ENCODE measurements around the gene PDK3. TPM values are rescaled to one million over a fixed set of nuclear protein-coding genes. Genes with fewer than 3 reads are reported as not detected.
A peak's percentile ranks its signal among the peaks of the same experiment; 100 is the strongest.

Gene PDK3
- total and polyA plus RNA-seq, 7 experiments from 2014 or later: 17.4 to 44.1 (median 28.7) TPM

DNA sequence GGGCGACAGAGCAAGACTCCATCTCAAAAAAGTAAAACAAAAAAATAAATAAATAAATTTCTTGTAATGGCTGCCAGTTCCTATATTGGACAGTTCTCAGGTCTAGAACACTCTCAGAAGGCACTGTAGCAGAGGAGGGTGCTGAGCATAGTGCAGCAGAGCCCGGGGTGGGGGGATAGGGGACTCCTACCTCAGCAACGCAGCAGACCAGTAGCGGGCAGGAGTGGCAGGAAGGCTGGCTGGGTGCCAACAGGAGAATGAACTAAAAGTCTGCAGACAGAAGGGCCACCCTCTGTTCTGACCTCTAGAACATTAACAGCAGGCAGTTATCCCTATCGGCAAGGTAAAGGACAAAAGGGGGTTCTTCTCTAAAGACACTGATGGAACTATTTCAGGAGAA, 20.2 kb downstream of the PDK3 start:
- POLR2A ChIA-PET: interaction anchor here (0.9 to 1.3 kb wide), 2 partner anchors 8 to 29 kb away, joined by 3 to 5 read pairs; no protein-coding TSS in a partner anchor
- intact Hi-C loops (cut with micrococcal nuclease): no loop called here
- no peak overlapping the region for H3K4me3 ChIP-seq (ENCODE audit: low read length)
- DNase-seq: no peak
- peaks cover 10 to 18% of the 10 kb centered on the region in 2 donors for H3K4me1 ChIP-seq (ENCODE audit: control insufficient read depth in 2 of 2, insufficient read depth in 2 of 2, low read length in 2 of 2)
- Mint-ChIP-seq H3K4me1 (peaks cover 5 to 49% (median 33%) of the 10 kb centered on the region in 7 donors), H3K36me3 (peaks cover 0 to 16% (median 0%) of the 10 kb centered on the region in 5 donors), H3K4me3 (no peak overlapping the region), H3K27ac (peak overlapping the region in 1 of 9 donors; percentile 74), H3K9me3 (peaks cover 0 to 3% (median 0%) of the 10 kb centered on the region in 11 donors), H3K27me3 (no peaks in the 10 kb centered on the region)
- no peak overlapping the region for H3K27ac ChIP-seq (ENCODE audit: low read depth, low read length)
- H3K36me3 ChIP-seq (ENCODE audit: control insufficient read depth in 2 of 3, insufficient read depth in 3 of 3, low read length in 3 of 3): no peaks in the 10 kb centered on the region
- H3K9me3 ChIP-seq (ENCODE audit: control insufficient read depth in 2 of 3, low read length in 3 of 3): no peaks in the 10 kb centered on the region
- no peak for ATAC-seq
- H3K27me3 ChIP-seq (ENCODE audit: control insufficient read depth in 2 of 2, insufficient read depth in 2 of 2, low read length in 2 of 2): no peaks in the 10 kb centered on the region
- CTCF ChIA-PET: no interaction called here

DNA sequence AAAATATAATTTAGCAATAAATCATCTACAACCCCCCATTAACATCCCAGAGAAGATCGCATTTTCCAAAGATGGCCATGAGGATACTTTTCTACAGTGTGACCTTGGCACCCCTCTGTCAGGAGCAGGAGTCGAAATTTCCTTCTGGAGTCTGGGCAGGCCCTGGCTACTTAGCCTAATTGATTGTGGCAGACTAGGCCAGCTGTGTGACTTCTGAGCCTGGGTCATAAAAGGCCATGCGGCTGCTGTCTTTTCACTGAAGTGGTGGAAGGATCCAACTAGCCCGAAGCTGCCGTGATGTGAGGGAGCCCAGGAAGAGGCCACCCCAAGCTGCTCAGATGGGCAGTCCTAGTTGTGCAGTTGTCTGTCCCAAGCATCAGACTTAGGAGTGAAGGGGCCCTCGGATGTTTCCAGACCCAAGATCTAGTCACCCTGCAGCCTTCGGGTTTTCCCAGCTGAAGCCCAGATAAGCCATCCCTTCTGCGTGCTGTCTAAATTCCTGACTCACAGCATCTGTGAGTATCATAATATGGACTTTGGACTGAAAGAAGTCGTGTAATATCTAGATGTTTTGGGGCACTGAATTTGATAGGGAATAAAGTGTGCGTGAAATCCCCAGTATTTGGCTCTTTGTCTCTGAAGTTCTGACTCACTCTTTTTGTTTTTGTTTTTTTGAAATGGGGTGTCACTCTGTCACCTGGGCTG, 21.0 kb downstream of the PDK3 start:
- H3K36me3 Mint-ChIP-seq: peaks cover 0 to 16% (median 0%) of the 10 kb centered on the region in 5 donors
- no peak for ATAC-seq
- no peak overlapping the region for H3K27ac ChIP-seq (ENCODE audit: low read depth, low read length)
- H3K27me3 ChIP-seq (ENCODE audit: control insufficient read depth in 2 of 2, insufficient read depth in 2 of 2, low read length in 2 of 2): no peaks in the 10 kb centered on the region
- H3K4me1 Mint-ChIP-seq: peaks cover 0 to 41% (median 27%) of the 10 kb centered on the region in 7 donors
- no peak overlapping the region for H3K4me3 Mint-ChIP-seq
- POLR2A ChIA-PET: interaction anchor here (1.4 kb wide), 1 partner anchor 21 kb away, joined by 3 read pairs; the partner anchor contains the start of gene PDK3
- H3K27me3 Mint-ChIP-seq: no peaks in the 10 kb centered on the region
- H3K9me3 ChIP-seq (ENCODE audit: control insufficient read depth in 2 of 3, low read length in 3 of 3): no peaks in the 10 kb centered on the region
- H3K27ac Mint-ChIP-seq: peak overlapping the region in 4 of 9 donors; percentile 20 to 70 (median 28)
- intact Hi-C loops (cut with micrococcal nuclease): no loop called here
- H3K4me3 ChIP-seq (ENCODE audit: low read length): no peak overlapping the region
- peaks cover 5 to 11% of the 10 kb centered on the region in 2 donors for H3K4me1 ChIP-seq (ENCODE audit: control insufficient read depth in 2 of 2, insufficient read depth in 2 of 2, low read length in 2 of 2)
- no peak for DNase-seq
- no peaks in the 10 kb centered on the region for H3K36me3 ChIP-seq (ENCODE audit: control insufficient read depth in 2 of 3, insufficient read depth in 3 of 3, low read length in 3 of 3)
- CTCF ChIA-PET: interaction anchor here (1.6 kb wide), 1 partner anchor 12 kb away, joined by 5 read pairs; no protein-coding TSS in a partner anchor
- peaks cover 0 to 3% (median 0%) of the 10 kb centered on the region in 11 donors for H3K9me3 Mint-ChIP-seq

DNA sequence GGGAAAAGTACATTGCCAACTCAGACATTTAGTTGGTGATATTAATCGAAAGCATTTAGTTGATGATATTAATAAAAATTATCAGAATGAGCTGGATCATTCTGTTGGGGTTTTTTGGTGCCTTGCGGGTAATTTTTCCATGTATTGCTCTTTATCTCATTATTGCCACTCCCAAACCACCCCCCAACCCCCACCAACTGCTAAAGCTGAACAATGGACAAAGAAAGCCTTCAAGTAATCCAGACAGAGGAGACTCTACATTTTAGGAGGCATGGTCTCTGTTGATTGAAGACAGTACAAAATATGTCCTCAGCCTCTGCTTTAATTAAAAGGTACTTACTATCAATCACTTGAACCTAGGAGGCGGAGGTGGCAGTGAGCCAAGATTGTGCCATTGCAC, 22.5 kb downstream of the PDK3 start:
- Histone ChIP-seq H3K36me3 (ENCODE audit: control insufficient read depth in 2 of 3, insufficient read depth in 3 of 3, low read length in 3 of 3) (no peaks in the 10 kb centered on the region), H3K27ac (ENCODE audit: low read depth, low read length) (no peak overlapping the region), H3K4me3 (ENCODE audit: low read length) (no peak overlapping the region), H3K4me1 (ENCODE audit: control insufficient read depth in 2 of 2, insufficient read depth in 2 of 2, low read length in 2 of 2) (peaks cover 5 to 9% of the 10 kb centered on the region in 2 donors), H3K9me3 (ENCODE audit: control insufficient read depth in 2 of 3, low read length in 3 of 3) (no peaks in the 10 kb centered on the region), H3K27me3 (ENCODE audit: control insufficient read depth in 2 of 2, insufficient read depth in 2 of 2, low read length in 2 of 2) (no peaks in the 10 kb centered on the region)
- intact Hi-C loops (cut with micrococcal nuclease): no loop called here
- Mint-ChIP-seq H3K4me1 (peaks cover 0 to 27% (median 15%) of the 10 kb centered on the region in 7 donors), H3K27me3 (no peaks in the 10 kb centered on the region), H3K27ac (peak overlapping the region in 1 of 9 donors; percentile 18), H3K4me3 (no peak overlapping the region), H3K9me3 (no peaks in the 10 kb centered on the region), H3K36me3 (peaks cover 0 to 8% (median 0%) of the 10 kb centered on the region in 5 donors)
- ATAC-seq (no peak), DNase-seq (no peak)
- POLR2A ChIA-PET: interaction anchor here (1.3 to 1.4 kb wide), 2 partner anchors 10 to 22 kb away, joined by 3 read pairs; partner anchors contain the start of gene PDK3
- CTCF ChIA-PET: interaction anchor here (0.6 to 1.6 kb wide), 2 partner anchors 10 to 591 kb away, joined by 4 to 5 read pairs; no protein-coding TSS in a partner anchor

GRCh38 chrX:24491741-24492140, 26.7 kb downstream of the PDK3 start:
- Mint-ChIP-seq H3K36me3 (peaks cover 0 to 3% (median 0%) of the 10 kb centered on the region in 5 donors), H3K27me3 (no peaks in the 10 kb centered on the region), H3K4me3 (no peak overlapping the region), H3K9me3 (no peaks in the 10 kb centered on the region), H3K4me1 (peaks cover 5 to 36% (median 32%) of the 10 kb centered on the region in 7 donors), H3K27ac (peak overlapping the region in 1 of 9 donors; percentile 38)
- Histone ChIP-seq H3K4me3 (ENCODE audit: low read length) (no peak overlapping the region), H3K36me3 (ENCODE audit: control insufficient read depth in 2 of 3, insufficient read depth in 3 of 3, low read length in 3 of 3) (no peaks in the 10 kb centered on the region), H3K27ac (ENCODE audit: low read depth, low read length) (no peak overlapping the region), H3K4me1 (ENCODE audit: control insufficient read depth in 2 of 2, insufficient read depth in 2 of 2, low read length in 2 of 2) (peaks cover 0 to 9% of the 10 kb centered on the region in 2 donors), H3K9me3 (ENCODE audit: control insufficient read depth in 2 of 3, low read length in 3 of 3) (no peaks in the 10 kb centered on the region), H3K27me3 (ENCODE audit: control insufficient read depth in 2 of 2, insufficient read depth in 2 of 2, low read length in 2 of 2) (no peaks in the 10 kb centered on the region)
- DNase-seq (no peak), ATAC-seq (no peak)
- POLR2A ChIA-PET: no interaction called here
- CTCF ChIA-PET: interaction anchor here (0.6 kb wide), 1 partner anchor 10 kb away, joined by 4 read pairs; no protein-coding TSS in a partner anchor
- intact Hi-C loops (cut with micrococcal nuclease): loop anchor here in 1 of 2 donors (10.0 kb wide), 1 partner anchor 203 kb away; the partner anchor contains the start of gene POLA1

DNA sequence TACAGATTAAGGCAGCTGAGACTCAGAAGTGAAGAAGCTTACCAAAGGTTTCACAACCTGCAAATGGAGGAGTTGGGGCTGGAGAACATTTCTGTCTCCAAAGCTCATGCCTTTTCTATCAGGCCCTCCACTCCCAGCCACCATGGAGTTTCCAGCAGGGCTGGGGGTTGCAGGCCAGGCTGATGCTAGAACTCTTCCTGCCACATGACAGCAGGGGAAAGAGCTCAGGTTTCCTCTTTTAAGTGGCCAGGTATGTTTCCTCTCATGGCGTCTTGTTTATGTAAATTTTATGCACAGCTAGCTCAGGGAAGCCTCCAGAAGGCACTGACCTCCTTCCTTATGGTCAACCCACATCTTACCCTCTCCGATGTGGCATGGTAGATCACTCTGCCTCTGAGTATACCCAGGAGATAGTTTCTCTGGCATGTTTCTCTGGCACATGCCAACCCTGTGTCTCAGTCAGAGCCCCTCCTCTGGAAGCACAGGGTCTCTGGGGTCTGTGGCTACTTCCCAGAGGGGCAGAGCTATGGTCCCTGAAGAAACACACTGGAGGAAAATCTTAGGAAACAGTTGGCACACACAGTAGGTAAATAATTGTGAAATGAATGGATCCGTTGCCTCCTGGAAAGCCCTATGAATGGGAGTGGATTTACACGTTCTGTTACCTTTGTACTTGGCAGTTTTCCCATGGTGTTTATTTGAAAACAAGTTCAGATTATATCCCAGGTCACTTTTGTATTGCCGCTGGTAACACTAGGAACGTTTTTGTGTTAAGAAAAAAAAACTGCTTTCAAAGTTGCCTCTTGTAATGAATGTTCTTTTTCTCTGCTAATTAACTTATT, 28.9 kb downstream of the PDK3 start:
- Histone ChIP-seq H3K27me3 (ENCODE audit: control insufficient read depth in 2 of 2, insufficient read depth in 2 of 2, low read length in 2 of 2) (no peaks in the 10 kb centered on the region), H3K4me3 (ENCODE audit: low read length) (no peak overlapping the region), H3K9me3 (ENCODE audit: control insufficient read depth in 2 of 3, low read length in 3 of 3) (no peaks in the 10 kb centered on the region), H3K27ac (ENCODE audit: low read depth, low read length) (peak overlapping the region; percentile 30), H3K36me3 (ENCODE audit: control insufficient read depth in 2 of 3, insufficient read depth in 3 of 3, low read length in 3 of 3) (no peaks in the 10 kb centered on the region), H3K4me1 (ENCODE audit: control insufficient read depth in 2 of 2, insufficient read depth in 2 of 2, low read length in 2 of 2) (peaks cover 7 to 14% of the 10 kb centered on the region in 2 donors)
- ATAC-seq: peak; percentile 34
- Mint-ChIP-seq H3K27me3 (no peaks in the 10 kb centered on the region), H3K27ac (peak overlapping the region; percentile 59 to 88 (median 73)), H3K36me3 (no peaks in the 10 kb centered on the region), H3K4me1 (peaks cover 5 to 45% (median 39%) of the 10 kb centered on the region in 7 donors), H3K4me3 (peak overlapping the region; percentile 41 to 65 (median 59)), H3K9me3 (peaks cover 0 to 1% (median 0%) of the 10 kb centered on the region in 11 donors)
- intact Hi-C loops (cut with micrococcal nuclease): loop anchor here in 1 of 2 donors (1.0 to 10.0 kb wide), 2 partner anchors 14 to 201 kb away; partner anchors contain the start of gene POLA1
- CTCF ChIA-PET: interaction anchor here (0.8 to 9.3 kb wide), 4 partner anchors 10 to 98 kb away, joined by 3 to 154 read pairs (median 3); no protein-coding TSS in a partner anchor
- peak in 1 of 9 donors; percentile 19 for DNase-seq
- POLR2A ChIA-PET: interaction anchor here (0.6 to 2.0 kb wide), 6 partner anchors 9 to 98 kb away, joined by 3 to 7 read pairs (median 5); partner anchors contain the start of gene PDK3

DNA sequence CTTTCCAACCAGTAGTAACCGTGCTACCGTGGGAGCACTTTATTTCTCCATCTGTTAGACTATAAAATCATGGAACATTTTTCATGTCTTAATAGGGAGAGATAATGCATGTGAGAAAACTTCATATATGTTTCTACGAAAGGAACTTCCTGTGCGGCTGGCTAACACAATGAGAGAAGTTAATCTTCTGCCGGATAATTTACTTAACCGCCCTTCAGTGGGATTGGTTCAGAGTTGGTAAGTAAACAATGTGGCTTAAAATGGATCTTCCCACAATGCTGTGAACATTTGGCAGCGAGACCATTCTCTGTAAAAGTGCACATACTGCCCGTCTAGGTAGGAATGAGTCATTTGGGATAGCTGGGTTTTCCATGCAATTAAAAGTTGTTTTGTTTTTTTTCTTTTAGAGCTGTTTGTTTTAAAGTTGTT, 29.6 kb downstream of the PDK3 start:
- peak overlapping the region; percentile 21 to 65 (median 59) for H3K4me3 Mint-ChIP-seq
- H3K9me3 Mint-ChIP-seq: peaks cover 0 to 1% (median 0%) of the 10 kb centered on the region in 11 donors
- peaks cover 7 to 14% of the 10 kb centered on the region in 2 donors for H3K4me1 ChIP-seq (ENCODE audit: control insufficient read depth in 2 of 2, insufficient read depth in 2 of 2, low read length in 2 of 2)
- no peak overlapping the region for H3K4me3 ChIP-seq (ENCODE audit: low read length)
- POLR2A ChIA-PET: interaction anchor here (1.9 to 2.0 kb wide), 2 partner anchors 29 to 99 kb away, joined by 6 to 7 read pairs; partner anchors contain the start of gene PDK3
- no peaks in the 10 kb centered on the region for H3K9me3 ChIP-seq (ENCODE audit: control insufficient read depth in 2 of 3, low read length in 3 of 3)
- H3K27me3 Mint-ChIP-seq: no peaks in the 10 kb centered on the region
- DNase-seq (peak in 2 of 9 donors; percentile 13 to 24), ATAC-seq (peak; percentile 22)
- CTCF ChIA-PET: interaction anchor here (9.3 kb wide), 1 partner anchor 98 kb away, joined by 154 read pairs; no protein-coding TSS in a partner anchor
- peaks cover 0 to 3% (median 0%) of the 10 kb centered on the region in 3 experiments for H3K36me3 ChIP-seq (ENCODE audit: control insufficient read depth in 2 of 3, insufficient read depth in 3 of 3, low read length in 3 of 3)
- intact Hi-C loops (cut with micrococcal nuclease): loop anchor here (1.0 to 10.0 kb wide), 3 partner anchors 14 to 237 kb away; partner anchors contain the start of gene POLA1 (in 1 of the 2)
- no peaks in the 10 kb centered on the region for H3K36me3 Mint-ChIP-seq
- H3K27ac Mint-ChIP-seq: peak overlapping the region; percentile 59 to 88 (median 73)
- H3K27ac ChIP-seq (ENCODE audit: low read depth, low read length): peak overlapping the region; percentile 30
- no peaks in the 10 kb centered on the region for H3K27me3 ChIP-seq (ENCODE audit: control insufficient read depth in 2 of 2, insufficient read depth in 2 of 2, low read length in 2 of 2)
- H3K4me1 Mint-ChIP-seq: peaks cover 5 to 45% (median 39%) of the 10 kb centered on the region in 7 donors

Data from naive thymus-derived CD4-positive, alpha-beta T cell (primary cell).